GM21576 (cell line): ENCODE measurements around the gene CFL2.
A peak's percentile ranks its signal among the peaks of the same experiment; 100 is the strongest.
"Not testable (repeated sequence)": the region's sequence is repeated elsewhere in the genome, so short reads cannot be mapped to it uniquely, and the experiment has no call there.

Experiments used
- ATAC-seq: cut with Tn5 transposase; IDR thresholded peaks from one replicate; pipeline ENCODE4 v1.9.1; 2021; ENCODE audit warnings: mild to moderate bottlenecking, moderate library complexity; ENCODE audit not compliant: unreplicated experiment

CFL2 gene

DNA sequence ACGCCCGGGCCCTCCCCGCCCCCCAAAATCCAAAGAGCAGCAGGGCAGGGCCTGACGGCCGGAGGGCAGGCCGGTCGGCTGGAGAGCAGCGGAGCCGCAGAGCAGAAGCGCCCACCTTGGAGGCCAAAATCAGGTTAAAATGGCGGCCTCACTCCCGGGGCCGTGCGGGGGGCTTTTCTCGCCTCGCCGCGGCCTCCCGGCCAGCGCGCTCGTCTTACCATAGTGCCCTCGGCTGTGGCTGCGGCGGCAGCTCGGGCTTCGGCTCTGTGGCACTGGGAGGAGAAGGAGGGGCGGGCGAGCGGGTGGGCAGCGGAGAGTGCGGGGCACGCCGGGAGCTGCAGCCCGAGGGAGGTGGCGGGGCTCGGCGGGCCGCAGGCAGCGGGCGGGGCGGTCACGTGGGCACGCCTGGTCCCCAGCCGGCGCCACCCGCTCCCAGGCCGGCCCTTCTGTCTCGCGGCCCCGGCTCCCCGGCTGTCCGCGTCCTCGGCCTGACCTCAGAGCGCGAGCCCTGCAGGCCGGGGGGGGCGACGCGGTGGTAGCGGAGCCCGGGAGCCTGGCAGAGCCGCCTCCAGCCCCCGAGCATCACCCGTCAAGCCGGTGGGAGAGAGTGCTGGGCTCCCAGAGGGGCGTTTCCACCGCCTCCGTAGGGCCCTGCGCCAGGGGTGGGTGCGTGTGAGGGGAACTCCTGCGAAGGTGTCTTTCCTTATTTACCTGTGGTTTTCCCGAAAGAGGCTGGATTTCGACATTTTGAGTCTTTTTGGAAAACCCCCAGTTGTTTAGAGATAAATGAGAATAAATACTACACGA lies at the start of gene CFL2:
CFL2 (minus strand) TSS at position 274 of the 807 bp plus-strand sequence; CDS start at position 221, 53 bp downstream.
- ATAC-seq: peak; percentile 79

DNA sequence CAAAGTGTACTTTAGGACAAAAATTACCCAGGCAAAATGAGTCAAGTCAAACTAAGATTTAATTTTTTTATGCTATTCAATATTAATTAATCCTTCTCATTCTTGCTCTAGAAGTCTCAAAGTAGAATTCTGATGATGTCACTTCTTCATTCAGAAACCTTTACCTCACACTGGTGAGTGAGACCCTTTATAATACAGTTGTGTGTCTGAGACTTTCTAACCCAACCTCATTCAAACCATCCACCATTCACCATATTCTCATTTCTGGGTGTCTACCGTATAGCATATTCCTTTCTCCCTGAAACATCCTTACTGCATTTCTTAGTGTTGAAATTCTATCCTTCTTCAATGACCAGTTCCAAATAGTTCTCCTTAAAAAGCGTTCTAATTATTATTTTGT lies 40.8 kb upstream of the CFL2 start:
- ATAC-seq: no peak

DNA sequence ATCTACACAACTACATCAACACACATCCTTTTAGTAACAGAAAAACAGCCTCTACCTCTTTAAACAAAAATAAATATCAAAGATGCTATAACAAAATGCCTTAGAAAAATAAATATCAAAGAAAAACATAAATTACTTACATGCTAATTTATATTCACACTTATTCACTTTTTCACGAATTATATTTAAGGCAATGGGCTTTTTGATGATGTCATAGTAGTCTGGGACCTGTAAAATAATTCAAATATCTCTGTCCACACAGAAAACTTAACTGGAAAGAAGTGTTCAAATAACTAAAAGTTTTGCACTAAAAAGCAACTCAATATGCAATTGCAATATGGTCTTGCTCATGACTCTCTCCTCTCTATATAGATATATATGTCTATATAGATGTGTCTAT lies 40.3 kb upstream of the CFL2 start:
- no peak for ATAC-seq

DNA sequence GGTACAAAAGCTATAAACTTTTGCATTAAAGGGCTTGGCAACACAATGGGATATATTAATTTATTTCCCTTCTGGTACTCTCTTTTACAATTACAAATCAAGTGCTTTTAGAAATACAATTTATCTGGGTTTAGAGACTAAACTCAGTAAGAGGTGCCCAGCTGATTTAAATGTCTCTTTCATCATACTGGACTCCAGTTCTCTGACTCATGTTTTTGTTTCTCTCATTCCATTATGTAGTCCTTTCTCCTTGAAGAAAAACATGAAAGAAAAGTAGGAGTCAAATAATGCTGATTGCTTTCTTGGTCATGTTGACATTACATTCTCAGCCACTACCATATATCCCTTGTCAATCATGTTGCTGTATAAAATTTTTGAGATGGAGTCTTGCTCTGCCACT lies 36.3 kb upstream of the CFL2 start:
- ATAC-seq: no peak

DNA sequence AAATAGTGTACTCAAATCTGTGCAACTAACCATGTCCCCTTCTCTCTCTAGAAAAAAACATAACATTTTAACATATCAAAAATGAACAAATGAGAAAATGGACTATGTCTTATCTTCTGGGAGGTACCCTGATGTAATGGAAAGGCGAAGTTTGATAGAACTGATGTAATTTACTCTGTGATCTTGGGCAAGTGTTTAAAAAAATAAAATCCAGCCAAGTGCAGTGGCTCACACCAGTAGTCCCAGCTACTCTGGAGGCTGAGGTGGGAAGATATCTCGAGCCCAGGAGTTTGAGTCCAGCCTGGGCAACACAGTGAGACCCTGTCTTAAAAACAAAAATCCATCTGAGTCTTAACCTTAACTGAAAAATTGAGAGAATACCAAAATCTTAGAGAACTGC lies 35.8 kb upstream of the CFL2 start:
- no peak for ATAC-seq

DNA sequence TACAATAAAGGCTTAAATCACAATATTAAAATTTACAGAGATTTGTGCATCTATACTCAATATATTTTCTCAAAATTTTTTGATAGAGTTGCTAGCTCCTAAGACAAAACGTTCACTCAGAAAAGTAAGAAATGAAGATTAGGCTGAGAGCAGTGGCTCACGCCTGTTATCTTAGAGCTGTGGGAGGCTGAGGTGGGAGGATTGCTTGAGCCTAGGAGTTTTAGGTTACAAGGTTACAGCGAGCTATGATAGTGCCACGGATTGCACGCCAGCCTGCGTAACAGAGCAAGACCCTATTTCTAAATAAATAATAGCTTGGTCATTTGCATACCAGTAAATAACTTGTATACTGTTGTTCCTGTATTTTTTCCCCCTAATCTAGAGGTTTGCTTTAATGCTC lies 35.0 kb upstream of the CFL2 start:
- ATAC-seq: no peak

DNA sequence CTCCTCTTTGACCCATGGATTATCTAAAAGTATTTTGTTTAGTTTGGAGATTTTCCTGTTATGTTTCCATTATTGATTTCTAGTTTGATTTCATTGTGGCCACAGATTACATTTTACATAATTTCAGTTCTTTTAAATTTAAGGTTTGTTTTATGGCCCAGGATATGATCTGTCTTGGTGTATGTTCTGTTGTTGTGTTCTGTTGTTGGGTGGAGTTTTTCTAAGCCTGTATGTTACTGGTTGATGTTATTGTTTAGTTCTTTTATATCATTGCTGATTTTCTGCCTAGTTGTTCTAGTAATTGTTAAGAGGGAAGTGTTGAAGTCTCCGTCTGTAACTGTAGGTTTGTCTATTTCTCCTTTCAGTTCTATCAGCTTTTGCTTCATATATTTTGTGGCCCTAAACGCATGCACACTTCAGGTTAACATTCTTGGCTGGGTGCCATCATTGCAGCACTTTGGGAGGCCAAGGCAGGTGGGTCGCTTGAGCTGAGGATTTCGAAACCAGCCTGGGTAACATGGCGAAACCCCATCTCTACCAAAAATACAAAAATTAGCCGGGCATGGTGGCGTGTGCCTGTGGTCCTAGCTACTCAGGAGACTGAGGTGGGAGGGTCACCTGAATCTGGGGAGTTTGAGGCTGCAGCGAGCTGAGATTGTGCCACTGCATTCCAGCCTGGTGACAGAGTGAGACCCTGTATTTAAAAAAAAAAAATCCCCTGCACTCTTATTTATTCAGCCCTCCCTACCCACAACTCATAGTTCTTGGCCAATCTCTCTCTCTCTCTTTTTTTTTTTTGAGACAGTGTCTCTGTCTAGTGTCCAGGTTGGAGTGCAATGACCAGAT lies 28.1 kb upstream of the CFL2 start:
- ATAC-seq: no peak

DNA sequence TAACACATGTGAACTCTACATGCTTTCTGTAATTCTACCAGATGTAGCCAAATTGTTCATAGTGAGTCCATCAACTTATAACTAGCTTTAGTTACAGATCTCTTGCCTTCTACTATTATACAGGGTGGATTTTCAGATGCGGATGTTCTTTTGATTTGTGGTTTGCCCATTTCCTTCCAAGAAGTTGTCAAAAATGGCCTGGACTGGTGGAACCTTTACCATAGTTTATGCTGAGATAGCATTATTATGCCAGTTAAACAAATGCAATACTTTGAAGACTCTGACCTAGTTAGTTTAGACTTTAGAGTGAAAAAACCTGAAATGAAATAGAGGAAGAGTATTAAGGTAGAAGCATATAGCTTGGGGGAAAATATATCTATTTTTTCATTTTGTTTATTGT lies 27.4 kb upstream of the CFL2 start:
- no peak for ATAC-seq

DNA sequence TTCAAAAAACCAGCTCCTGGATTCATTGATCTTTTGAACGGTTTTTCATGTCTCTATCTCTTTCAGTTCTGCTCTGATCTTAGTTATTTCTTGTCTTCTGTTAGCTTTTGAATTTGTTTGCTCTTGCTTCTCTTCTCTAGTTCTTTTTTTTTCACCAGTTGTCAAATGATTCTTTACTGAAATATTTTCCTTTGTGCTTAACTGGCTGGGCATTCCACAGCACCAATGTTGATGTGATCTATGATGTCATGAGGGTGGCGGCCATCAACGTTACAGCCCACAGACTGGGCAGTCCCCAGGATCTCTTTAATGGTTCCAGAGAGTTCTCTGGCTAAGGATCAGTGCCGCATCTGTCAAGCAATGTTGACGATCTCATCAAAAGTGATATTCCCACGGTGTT lies 25.7 kb upstream of the CFL2 start:
- not testable (repeated sequence) for ATAC-seq

DNA sequence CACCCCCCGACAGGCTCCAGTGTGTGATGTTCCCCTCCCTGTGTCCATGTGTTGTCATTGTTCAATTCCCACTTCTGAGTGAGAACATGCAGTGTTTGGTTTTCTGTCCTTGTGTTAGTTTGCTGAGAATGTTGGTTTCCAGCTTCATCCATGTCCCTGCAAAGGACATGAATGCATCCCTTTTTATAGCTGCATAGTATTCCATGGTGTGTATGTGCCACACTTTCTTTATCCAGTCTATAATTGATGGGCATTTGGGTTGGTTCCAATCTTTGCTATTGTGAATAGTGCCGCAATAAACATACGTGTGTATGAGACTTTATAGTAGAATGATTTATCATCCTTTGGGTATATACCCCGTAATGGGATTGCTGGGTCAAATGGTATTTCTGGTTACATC lies 22.7 kb upstream of the CFL2 start:
- not testable (repeated sequence) for ATAC-seq

DNA sequence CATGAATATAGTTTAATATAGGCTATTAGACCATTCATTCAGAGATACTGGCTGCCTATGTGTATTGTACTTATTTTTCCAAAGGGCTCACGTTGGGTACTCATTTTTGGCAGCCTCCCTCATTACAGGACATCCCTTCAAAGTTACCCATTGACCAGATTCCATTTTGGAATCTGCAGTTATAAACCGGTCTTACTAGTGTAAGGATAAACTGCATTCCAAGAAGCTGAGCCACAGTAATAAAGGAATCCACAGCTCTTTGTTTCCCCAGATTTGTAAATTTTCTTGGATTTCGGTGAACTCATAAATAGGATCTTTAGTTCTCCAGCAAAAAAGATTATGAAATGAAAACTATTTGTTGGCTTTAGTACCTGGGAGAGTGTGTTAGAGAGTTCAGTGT lies 18.9 kb upstream of the CFL2 start:
- no peak for ATAC-seq

DNA sequence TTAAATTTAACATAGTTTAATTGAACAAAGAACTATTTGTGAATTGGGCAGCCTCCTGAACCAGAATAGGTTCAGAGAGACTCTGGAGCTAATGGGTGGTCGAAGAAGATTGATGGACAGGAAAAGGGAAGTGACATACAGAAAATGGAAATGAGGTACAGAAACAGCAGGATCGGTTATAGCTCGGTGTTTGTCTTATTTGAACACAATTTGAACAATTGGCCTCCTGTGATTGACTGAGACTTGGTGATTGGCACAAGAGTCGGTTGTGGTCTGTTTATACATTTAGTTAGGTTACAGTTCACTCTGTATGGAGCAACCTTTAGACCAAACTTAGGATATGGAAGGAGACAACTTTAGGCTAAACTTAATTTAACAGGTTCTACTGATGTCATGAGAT lies 18.4 kb upstream of the CFL2 start:
- ATAC-seq: no peak

DNA sequence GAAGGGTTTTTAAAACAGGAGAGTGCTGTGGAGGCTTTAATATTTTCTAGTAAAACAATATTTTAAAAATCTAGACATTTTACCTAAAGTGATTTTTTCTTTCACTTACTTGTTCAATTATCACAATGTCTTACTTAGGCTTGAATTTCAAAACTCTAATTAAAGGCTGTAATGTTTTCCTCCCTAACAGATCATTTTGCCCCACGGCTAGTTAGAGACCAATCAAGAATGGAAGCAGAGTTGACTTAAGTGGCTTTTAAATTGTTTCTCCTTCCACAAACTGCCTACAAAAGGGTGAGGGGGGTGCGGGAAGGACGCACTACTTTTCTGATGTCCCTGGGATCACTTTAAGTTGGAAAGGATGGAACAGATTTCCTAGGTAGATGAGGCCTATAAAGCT lies 9.5 kb upstream of the CFL2 start:
- no peak for ATAC-seq

DNA sequence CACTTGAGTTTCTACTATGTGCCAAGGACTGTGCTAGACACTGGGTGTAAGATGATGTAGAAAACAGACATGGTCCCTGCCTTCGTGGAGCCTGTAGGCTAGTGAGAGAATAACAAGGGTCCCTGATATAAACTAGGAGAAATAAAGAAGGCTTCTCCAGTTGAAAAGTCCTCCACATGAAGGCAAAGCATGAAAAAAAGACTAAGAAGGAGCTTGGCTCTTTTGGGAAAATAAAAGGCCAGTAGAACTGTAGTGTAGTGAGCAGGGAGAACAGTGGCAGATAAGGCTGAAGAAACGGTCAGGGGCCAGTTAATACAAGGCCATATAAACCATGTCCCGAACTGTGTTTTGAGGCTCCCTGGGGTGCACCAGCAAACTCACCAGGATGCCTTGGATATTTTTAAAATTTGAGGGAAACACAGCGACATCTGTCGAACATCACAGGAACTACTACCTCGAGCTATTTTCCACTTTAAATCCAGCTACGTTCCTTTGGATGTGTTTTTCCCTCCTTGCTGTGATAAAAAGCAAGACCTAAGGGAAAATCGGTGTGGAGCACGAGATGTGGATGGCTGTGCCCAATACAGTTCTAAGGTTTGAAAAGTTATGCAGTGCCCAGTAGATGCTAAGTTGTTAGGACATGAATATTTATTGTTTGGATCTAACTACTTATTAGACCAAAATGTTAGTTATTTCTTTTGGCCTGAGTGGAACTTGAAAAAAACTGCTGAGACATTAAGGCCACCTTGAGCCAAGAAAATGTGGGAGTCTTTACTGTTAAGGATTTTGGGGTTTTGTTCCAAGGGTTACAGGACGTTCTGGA lies 8.5 kb upstream of the CFL2 start:
- ATAC-seq: no peak

DNA sequence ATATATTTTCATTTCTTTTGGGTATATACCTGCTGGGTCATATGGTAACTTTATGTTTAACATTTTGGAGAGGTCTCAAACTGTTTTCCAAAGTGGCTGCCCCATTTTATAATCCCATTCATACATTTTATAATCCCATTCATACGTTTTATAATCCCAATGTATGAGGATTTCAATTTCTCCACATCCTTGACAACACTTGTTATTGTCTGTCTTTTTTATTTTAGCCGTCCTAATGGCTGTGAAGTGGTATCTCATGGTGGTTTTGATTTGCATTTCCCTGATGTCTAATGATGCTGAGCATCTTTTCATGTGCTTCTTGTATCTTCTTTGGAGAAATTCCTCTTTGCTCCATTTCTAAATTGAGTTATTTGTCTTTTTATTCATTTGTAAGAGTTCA lies 6.7 kb upstream of the CFL2 start:
- no peak for ATAC-seq

DNA sequence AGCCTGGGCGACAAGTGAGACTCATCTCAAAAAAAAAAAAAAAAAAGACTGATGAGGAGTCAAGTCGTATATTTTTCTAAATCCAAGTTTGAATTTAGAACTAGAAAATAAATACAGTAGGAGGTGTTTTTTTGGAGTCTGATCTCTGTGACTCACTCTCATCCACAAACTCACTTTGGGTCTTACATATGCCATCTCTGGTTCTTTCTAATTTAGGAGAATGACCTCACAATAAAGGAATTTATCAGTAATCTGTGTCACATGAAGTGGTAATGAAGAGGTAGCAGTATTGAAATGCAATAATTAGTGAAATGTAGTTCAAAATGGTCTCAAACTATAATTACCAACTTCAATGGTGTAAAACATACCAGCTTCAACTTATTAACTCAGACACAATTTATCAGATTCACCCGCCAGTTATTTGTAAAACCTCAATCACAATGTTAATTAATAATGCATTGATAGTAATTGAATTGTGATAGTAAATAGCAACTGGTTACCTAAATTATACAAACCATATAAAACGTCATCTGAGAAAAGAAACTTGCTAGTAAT lies 4.4 kb upstream of the CFL2 start:
- no peak for ATAC-seq

DNA sequence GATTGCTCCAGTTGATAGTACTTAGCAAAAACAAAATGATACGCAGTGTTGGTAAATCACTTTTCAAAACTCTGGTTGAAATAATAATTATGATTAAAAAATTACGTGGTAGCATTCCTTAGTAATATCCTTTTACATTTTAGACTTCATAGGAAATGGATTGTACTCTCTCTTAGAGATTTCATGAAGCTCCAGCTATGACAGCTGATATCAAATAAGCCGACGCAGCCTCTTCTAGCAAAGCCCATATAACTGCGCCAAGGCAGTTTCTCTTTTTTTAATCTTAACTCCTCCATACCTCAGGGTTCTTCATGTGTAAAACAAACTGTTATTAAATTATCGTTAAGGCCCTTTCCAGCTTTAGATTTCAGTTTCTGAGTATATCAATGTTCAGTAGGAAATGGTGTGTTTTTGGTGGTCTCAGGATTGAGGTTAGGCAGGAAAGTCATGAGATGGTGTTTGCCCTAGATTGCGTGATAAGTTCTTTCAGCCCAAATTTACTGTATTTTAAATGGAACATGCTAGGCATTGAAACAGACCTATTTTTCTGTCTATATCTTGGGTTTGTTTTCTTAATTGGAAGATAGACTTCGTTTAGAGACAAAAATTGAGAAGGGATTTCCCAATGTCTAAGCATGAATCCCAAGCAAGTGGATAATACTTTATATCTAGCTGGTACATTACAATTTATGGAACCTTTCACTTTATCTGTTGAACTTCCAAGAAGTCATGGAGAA lies 902 bp upstream of the CFL2 start:
- no peak for ATAC-seq

DNA sequence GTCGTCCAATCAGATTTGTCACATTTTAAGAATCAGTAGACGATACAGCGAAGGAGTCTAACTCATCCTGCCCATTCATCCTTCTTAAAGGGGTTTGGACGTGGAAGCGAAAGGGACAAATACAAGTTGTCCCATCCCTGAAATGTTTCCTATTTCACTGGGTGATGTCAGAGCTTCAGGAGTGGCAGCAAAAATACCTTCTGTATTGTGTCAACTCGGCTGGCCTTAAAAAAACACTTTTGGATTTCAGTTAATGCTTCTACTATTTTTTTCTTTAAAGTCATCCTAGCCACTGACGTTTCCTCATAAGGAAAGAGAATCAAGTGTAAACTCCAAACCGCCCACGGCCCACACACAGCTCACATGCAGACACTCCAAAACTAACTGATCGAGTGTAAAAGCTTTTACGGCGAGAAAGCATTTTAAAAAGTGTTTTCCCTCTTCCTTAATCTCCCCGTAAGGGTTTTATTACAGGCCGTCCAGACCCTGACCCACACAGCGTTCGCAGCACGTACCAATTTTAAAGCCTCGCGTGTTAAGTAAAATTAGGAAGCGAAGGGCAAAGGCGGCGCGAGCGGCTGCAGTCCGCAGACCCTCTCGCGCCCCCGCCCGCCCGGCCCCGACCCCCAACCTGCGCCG lies 593 bp downstream of the CFL2 start:
- ATAC-seq: peak; percentile 10

DNA sequence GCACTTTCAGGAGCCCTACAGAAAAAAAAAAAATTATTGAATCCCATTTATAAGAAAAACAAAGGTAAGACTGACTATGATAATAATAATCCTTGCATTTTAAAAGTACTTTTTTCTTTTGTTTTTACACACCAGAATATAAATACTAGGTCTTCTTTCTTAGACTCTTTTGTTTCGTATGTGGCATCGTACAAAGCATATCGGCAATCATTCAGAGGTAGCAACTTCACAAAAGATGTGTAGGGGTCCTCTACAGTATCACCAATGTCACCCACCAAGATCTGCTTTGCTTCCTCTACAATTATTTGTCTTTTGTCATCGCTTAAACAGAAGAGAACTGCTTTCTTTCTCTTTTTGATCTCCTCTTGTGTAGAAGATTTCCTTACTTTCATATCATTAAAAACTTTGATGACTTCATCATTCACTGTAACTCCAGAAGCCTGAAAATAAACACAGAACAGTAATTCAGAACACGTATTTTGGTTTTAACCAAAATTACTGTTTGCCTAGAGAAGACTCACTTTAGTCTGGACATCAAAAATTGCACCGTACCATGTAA lies 1.2 kb downstream of the CFL2 start:
- no peak for ATAC-seq
